Right atrium auricular region (tissue), 2 donors: Measurements from ENCODE around the gene TMEM38B. TPM values are rescaled to one million over a fixed set of nuclear protein-coding genes. Genes with fewer than 3 reads are reported as not detected.

ENCODE experiments used
- DNase-seq: peaks from one replicate; pipeline ENCODE4 v3.0.0-alpha.2; 2019; ENCODE audit warnings: low spot score
- H3K27ac ChIP-seq, 2 donors: fragments of 200-600 bp; sonication (generic); 1 replicate in 1 of 2; 2 replicates in 1 of 2; pipeline ENCODE4 v1.5.1; 2016 to 2019
- H3K27me3 ChIP-seq, 2 donors: fragments of 200-600 bp; sonication (generic); one replicate each; pipeline versions ENCODE4 v1.5.1 to v1.6.0; 2017 to 2019
- H3K36me3 ChIP-seq: fragments of 200-600 bp; sonication (generic); one replicate; pipeline ENCODE4 v1.5.1; 2016
- H3K4me1 ChIP-seq, 2 donors: fragments of 200-600 bp; sonication (generic); one replicate each; pipeline versions ENCODE4 v1.5.1 to v1.6.0; 2017 to 2019
- H3K4me3 ChIP-seq, 2 donors: fragments of 200-600 bp; sonication (generic); 1 replicate in 1 of 2; 2 replicates in 1 of 2; pipeline ENCODE4 v1.5.1; 2017 to 2019; ENCODE audit warnings: mild to moderate bottlenecking in 1 of 2, moderate library complexity in 1 of 2
- H3K9me3 ChIP-seq, 2 donors: fragments of 200-600 bp; sonication (generic); one replicate each; pipeline ENCODE4 v1.5.1; 2019
- total RNA-seq, 2 donors: library from RNA; depleted of rRNA; stranded (reverse); fragments of >200 nt; gene quantifications; one replicate each; pipeline ENCODE4 v1.1.0, GENCODE V29; 2016
- TF ChIP-seq, protein P1 (sequence below), 2 donors: fragments of 200-600 bp; sonication (generic); IDR thresholded peaks; one replicate each; pipeline ENCODE4 v1.5.1; 2019; ENCODE audit warnings: antibody characterized with exemption in 2 of 2

TMEM38B gene, protein sequence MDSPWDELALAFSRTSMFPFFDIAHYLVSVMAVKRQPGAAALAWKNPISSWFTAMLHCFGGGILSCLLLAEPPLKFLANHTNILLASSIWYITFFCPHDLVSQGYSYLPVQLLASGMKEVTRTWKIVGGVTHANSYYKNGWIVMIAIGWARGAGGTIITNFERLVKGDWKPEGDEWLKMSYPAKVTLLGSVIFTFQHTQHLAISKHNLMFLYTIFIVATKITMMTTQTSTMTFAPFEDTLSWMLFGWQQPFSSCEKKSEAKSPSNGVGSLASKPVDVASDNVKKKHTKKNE
- 10 to 100 TPM; 38.1 to 56.7 TPM for total RNA-seq

GRCh38 chr9:105694190-105694847 lies at the start of gene TMEM38B:
Gene TMEM38B, plus strand, starts transcription at chr9:105694541. Its CDS starts 120 bp downstream, at chr9:105694661.
- TF ChIP-seq, protein P1, sequence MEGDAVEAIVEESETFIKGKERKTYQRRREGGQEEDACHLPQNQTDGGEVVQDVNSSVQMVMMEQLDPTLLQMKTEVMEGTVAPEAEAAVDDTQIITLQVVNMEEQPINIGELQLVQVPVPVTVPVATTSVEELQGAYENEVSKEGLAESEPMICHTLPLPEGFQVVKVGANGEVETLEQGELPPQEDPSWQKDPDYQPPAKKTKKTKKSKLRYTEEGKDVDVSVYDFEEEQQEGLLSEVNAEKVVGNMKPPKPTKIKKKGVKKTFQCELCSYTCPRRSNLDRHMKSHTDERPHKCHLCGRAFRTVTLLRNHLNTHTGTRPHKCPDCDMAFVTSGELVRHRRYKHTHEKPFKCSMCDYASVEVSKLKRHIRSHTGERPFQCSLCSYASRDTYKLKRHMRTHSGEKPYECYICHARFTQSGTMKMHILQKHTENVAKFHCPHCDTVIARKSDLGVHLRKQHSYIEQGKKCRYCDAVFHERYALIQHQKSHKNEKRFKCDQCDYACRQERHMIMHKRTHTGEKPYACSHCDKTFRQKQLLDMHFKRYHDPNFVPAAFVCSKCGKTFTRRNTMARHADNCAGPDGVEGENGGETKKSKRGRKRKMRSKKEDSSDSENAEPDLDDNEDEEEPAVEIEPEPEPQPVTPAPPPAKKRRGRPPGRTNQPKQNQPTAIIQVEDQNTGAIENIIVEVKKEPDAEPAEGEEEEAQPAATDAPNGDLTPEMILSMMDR (IDR thresholded peaks at IDR 0.05) = no peak
- H3K4me3 ChIP-seq = peak within 1 kb of the TSS; percentile 78 to 82
- peaks cover 0 to 30% of the 10 kb centered on the region in 2 donors for H3K4me1 ChIP-seq

GRCh38 chr9:105646879-105647594 lies 47.3 kb upstream of the TMEM38B start:
- Histone ChIP-seq H3K27ac (no peak overlapping the region), H3K4me3 (no peak overlapping the region), H3K4me1 (no peaks in the 10 kb centered on the region), H3K9me3 (peaks cover 0 to 8% of the 10 kb centered on the region in 2 donors), H3K36me3 (no peaks in the 10 kb centered on the region), H3K27me3 (no peaks in the 10 kb centered on the region)
- no peak for DNase-seq
- TF ChIP-seq, protein P1 (IDR thresholded peaks at IDR 0.05) = no peak

More at GRCh38 chr9:105694190-105694847, at the start of gene TMEM38B:
- no peaks in the 10 kb centered on the region for H3K9me3 ChIP-seq
- peak; percentile 71 for DNase-seq
- H3K27ac ChIP-seq = peak within 1 kb of the TSS; percentile 92
- H3K36me3 ChIP-seq = no peaks in the 10 kb centered on the region
- H3K27me3 ChIP-seq = no peaks in the 10 kb centered on the region

GRCh38 chr9:105647595-105648349 lies 46.6 kb upstream of the TMEM38B start:
- DNase-seq = no peak
- Histone ChIP-seq H3K4me3 (no peak overlapping the region), H3K36me3 (no peaks in the 10 kb centered on the region), H3K27ac (no peak overlapping the region), H3K4me1 (no peaks in the 10 kb centered on the region), H3K9me3 (peaks cover 0 to under 1% of the 10 kb centered on the region in 2 donors), H3K27me3 (no peaks in the 10 kb centered on the region)
- TF ChIP-seq, protein P1 (IDR thresholded peaks at IDR 0.05) = no peak

GRCh38 chr9:105651806-105652205 lies 42.5 kb upstream of the TMEM38B start:
- Histone ChIP-seq H3K27me3 (no peaks in the 10 kb centered on the region), H3K4me1 (peaks cover 0 to 9% of the 10 kb centered on the region in 2 donors), H3K9me3 (no peaks in the 10 kb centered on the region), H3K4me3 (no peak overlapping the region), H3K27ac (no peak overlapping the region), H3K36me3 (no peaks in the 10 kb centered on the region)
- no peak for DNase-seq
- TF ChIP-seq, protein P1 (IDR thresholded peaks at IDR 0.05) = no peak

GRCh38 chr9:105656131-105656921 lies 38.0 kb upstream of the TMEM38B start:
- Histone ChIP-seq H3K27ac (no peak overlapping the region), H3K4me3 (peak overlapping the region; percentile 52 to 63), H3K4me1 (peaks cover 0 to 13% of the 10 kb centered on the region in 2 donors), H3K27me3 (no peaks in the 10 kb centered on the region), H3K36me3 (no peaks in the 10 kb centered on the region), H3K9me3 (no peaks in the 10 kb centered on the region)
- TF ChIP-seq, protein P1 (IDR thresholded peaks at IDR 0.05) = peak; percentile 23 to 75
- DNase-seq = no peak
